GM12878 (cell line): ENCODE data around the gene RERGL. TPM values are rescaled to one million over a fixed set of nuclear protein-coding genes. Genes with fewer than 3 reads are reported as not detected.
"Not testable (repeated sequence)": the region's sequence is repeated elsewhere in the genome, so short reads cannot be mapped to it uniquely, and the experiment has no call there.

Experiments
- ATAC-seq: fragments of 200-7000 bp; cut with Tn5 transposase; 3 replicates; pipeline ENCODE4 v1.9.1; 2020; ENCODE audit warnings: mild to moderate bottlenecking, moderate library complexity
- BruUV-seq: library from RNA; stranded (reverse); fragments of 400-500 nt; replicated peaks from 2 replicates; lab custom pipeline; 2021; lab: Mats Ljungman, UMichigan
- CTCF ChIA-PET: fragments of 300-600 bp; sonication (Branson Sonifier 250); formaldehyde crosslinking; extraction: SDS; loops from one replicate; lab custom pipeline; 2021; ENCODE audit warnings: inconsistent platforms; lab: Yijun Ruan, JAX
- POLR2A ChIA-PET: fragments of 350-600 bp; formaldehyde crosslinking; extraction: SDS; loops from one replicate; lab custom pipeline; 2021; ENCODE audit warnings: inconsistent platforms; lab: Charles Lee
- RAD21 ChIA-PET: fragments of 300-600 bp; sonication (Branson Sonifier 250); formaldehyde crosslinking; loops from one replicate; lab custom pipeline; 2023; ENCODE audit warnings: antibody characterized with exemption; ENCODE audit not compliant: unreplicated experiment; lab: Charles Lee
- SMC1A ChIA-PET: fragments of 300-600 bp; sonication (Branson Sonifier 250); formaldehyde crosslinking; loops from one replicate; lab custom pipeline; 2023; ENCODE audit not compliant: unreplicated experiment, uncharacterized antibody; lab: Charles Lee
- DNase-seq: peaks from one replicate; pipeline ENCODE4 v3.0.0-alpha.2; 2011; ENCODE audit warnings: low read depth, low spot score
- FAIRE-seq: peaks from 3 replicates; lab custom pipeline; 2011; peaks lifted over from hg19 to GRCh38; lab: Jason Lieb, UNC
- H2AFZ ChIP-seq: 2 replicates; pipeline ENCODE4 v1.6.0; 2011; ENCODE audit warnings: low read depth, low read length, control low read depth; ENCODE audit not compliant: control insufficient read depth
- H3K27ac ChIP-seq: 2 replicates; pipeline ENCODE4 v1.5.1; 2011; ENCODE audit warnings: control low read depth; ENCODE audit not compliant: control insufficient read depth, insufficient read depth
- H3K27me3 ChIP-seq, 2 experiments: replicated peaks in 1 of 2; 2 replicates each; pipeline versions ENCODE4 v1.6.0 to v1.6.1; 2011; ENCODE audit warnings: low read length in 1 of 2; ENCODE audit not compliant: control insufficient read depth in 2 of 2, insufficient read depth in 2 of 2
- H3K36me3 ChIP-seq, 2 experiments: 2 replicates each; pipeline ENCODE4 v1.5.1; 2011; ENCODE audit warnings: low read length in 1 of 2; ENCODE audit not compliant: control insufficient read depth in 2 of 2, insufficient read depth in 2 of 2
- H3K4me1 ChIP-seq: 2 replicates; pipeline ENCODE4 v1.6.1; 2011; ENCODE audit warnings: mild to moderate bottlenecking, low read length, moderate library complexity, mixed read lengths; ENCODE audit not compliant: control insufficient read depth, insufficient read depth
- H3K4me2 ChIP-seq: 2 replicates; pipeline ENCODE4 v1.6.0; 2011; ENCODE audit warnings: control low read depth; ENCODE audit not compliant: control insufficient read depth, insufficient read depth
- H3K4me3 ChIP-seq: fragments of 200-600 bp; sonication (generic); 2 replicates; pipeline ENCODE4 v1.5.1; 2016
- H3K79me2 ChIP-seq: 2 replicates; pipeline ENCODE4 v1.6.0; 2011; ENCODE audit warnings: low read length; ENCODE audit not compliant: control insufficient read depth, insufficient read depth
- H3K9ac ChIP-seq: 2 replicates; pipeline ENCODE4 v1.8.0; 2011; ENCODE audit warnings: low read length, control low read depth, mixed read lengths; ENCODE audit not compliant: control insufficient read depth, insufficient read depth
- H3K9me3 ChIP-seq: replicated peaks from 3 replicates; pipeline ENCODE4 v1.5.1; 2011; ENCODE audit warnings: mild to moderate bottlenecking, low read length; ENCODE audit not compliant: control insufficient read depth, insufficient read depth
- H4K20me1 ChIP-seq: 2 replicates; pipeline ENCODE4 v1.6.0; 2011; ENCODE audit not compliant: control insufficient read depth, insufficient read depth
- ATF7 ChIP-seq: fragments of 450-650 bp; IDR thresholded peaks from 2 replicates; pipeline ENCODE4 v1.6.1; 2016; ENCODE audit warnings: low read depth, mild to moderate bottlenecking
- CHD1 ChIP-seq: IDR thresholded peaks from 2 replicates; pipeline ENCODE4 v1.6.1; 2012; ENCODE audit warnings: low read depth, low read length, improper control_type of control experiment
- E2F8 ChIP-seq: fragments of 450-650 bp; IDR thresholded peaks from 2 replicates; pipeline ENCODE4 v1.6.1; 2018; ENCODE audit warnings: mild to moderate bottlenecking, low read depth, moderate library complexity; ENCODE audit not compliant: partially characterized antibody
- MTA2 ChIP-seq: fragments of 450-650 bp; IDR thresholded peaks from 2 replicates; pipeline ENCODE4 v1.6.1; 2016; ENCODE audit warnings: low read depth, mild to moderate bottlenecking, moderate library complexity
- SUZ12 ChIP-seq: fragments of 200-600 bp; sonication (generic); IDR thresholded peaks from one replicate; pipeline ENCODE4 v1.6.1; 2018; ENCODE audit warnings: antibody characterized with exemption, mild to moderate bottlenecking; ENCODE audit not compliant: unreplicated experiment
- ZNF217 ChIP-seq: fragments of 450-650 bp; IDR thresholded peaks from 2 replicates; pipeline ENCODE4 v1.6.1; 2017; ENCODE audit warnings: antibody characterized with exemption, mild to moderate bottlenecking
- WGBS: methylation state at CpG from one replicate; pipeline ENCODE4 v1.1.6; 2016; ENCODE audit warnings: low lambda C conversion rate; ENCODE audit not compliant: insufficient replicate concordance, insufficient coverage; ENCODE audit errors: missing lambda C conversion rate; 5-methylcytosine and 5-hydroxymethylcytosine counted together
- in situ Hi-C: fragments of 300-500 bp; cut with MboI; formaldehyde crosslinking; loops from 9 replicates; pipeline ENCODE4 v1.14.3; 2018; ENCODE audit warnings: mixed read lengths
- intact Hi-C: fragments of 100-400 bp; cut with micrococcal nuclease; formaldehyde crosslinking; loops from one replicate; pipeline ENCODE4 v1.14.2; 2022; ENCODE audit not compliant: unreplicated experiment
- polyA plus RNA-seq, 11 experiments: library from polyadenylated mRNA; depleted of rRNA in 4 of 11; unstranded in 6 of 11; stranded (reverse) in 5 of 11; fragments of >200 nt; fragmentation: Nextera tagmentation in 4 of 11; fragmentation: Illumina TruSeq in 1 of 11; extraction: Ambion mirVana in 4 of 11; extraction: Trizol in 1 of 11; gene quantifications; 1 replicate in 1 of 11; 2 replicates in 10 of 11; pipeline versions ENCODE4 v1.2.1 to v1.2.3, GENCODE V29; 2011 to 2016; ENCODE audit warnings: inconsistent platforms in 2 of 11, missing spikeins in 2 of 11, low read depth in 1 of 11
- total RNA-seq, 4 experiments: library from RNA; depleted of rRNA in 3 of 4; stranded (reverse); fragments of >200 nt in 3 of 4; fragmentation: Illumina TruSeq in 1 of 4; extraction: Trizol in 1 of 4; gene quantifications; 2 replicates each; pipeline versions ENCODE4 v1.2.1 to v1.2.3, GENCODE V29; 2013 to 2021

Gene RERGL
- total and polyA plus RNA-seq, 10 of the 15 experiments (the other 5 are each of a cell fraction or from before 2014, with no cell fraction given), result 0.10 to 0.28 (median 0.14) TPM; not detected in 3

- TF ChIP-seq E2F8 (no peak), CHD1 (no peak)
Measured at GRCh38 chr12:18054925-18055619, 34.9 kb downstream of the RERGL start (continued).

GRCh38 chr12:18045446-18045992 is 44.5 kb downstream of the RERGL start:
- TF ChIP-seq E2F8, result no peak
- no peak for TF ChIP-seq ZNF217
- TF ChIP-seq ATF7, result peak; percentile 44
- no peak for TF ChIP-seq SUZ12
- no peak for TF ChIP-seq MTA2
- in situ Hi-C loops, result no loop called here
- Histone ChIP-seq H3K79me2 (no peaks in the 10 kb centered on the region), H3K4me1 (no peaks in the 10 kb centered on the region), H3K9me3 (no peaks in the 10 kb centered on the region), H3K27me3 (no peaks in the 10 kb centered on the region), H2AFZ (no peak overlapping the region), H3K27ac (no peak overlapping the region), H3K4me2 (no peak overlapping the region), H3K9ac (no peak overlapping the region), H3K36me3 (no peaks in the 10 kb centered on the region), H3K4me3 (no peak overlapping the region), H4K20me1 (no peaks in the 10 kb centered on the region)
- ChIA-PET POLR2A (no interaction called here), RAD21 (no interaction called here), SMC1A (no interaction called here), CTCF (no interaction called here)
- intact Hi-C loops, result no loop called here
- FAIRE-seq, result no peak
- ATAC-seq, result no peak
- BruUV-seq, result no TSS peak
- 39% methylated on average over 7 of the region's 7 CpGs for WGBS
- no peak for DNase-seq

GRCh38 chr12:18040060-18040742 is 49.8 kb downstream of the RERGL start:
- in situ Hi-C loops, CTCF ChIA-PET, intact Hi-C loops, H3K36me3 ChIP-seq, DNase-seq, H2AFZ ChIP-seq, H3K4me1 ChIP-seq, H3K4me2 ChIP-seq, POLR2A ChIA-PET, ATAC-seq, SMC1A ChIA-PET, RAD21 ChIA-PET, BruUV-seq, H4K20me1 ChIP-seq, H3K27me3 ChIP-seq, H3K9ac ChIP-seq, H3K79me2 ChIP-seq, H3K27ac ChIP-seq, FAIRE-seq, H3K9me3 ChIP-seq, H3K4me3 ChIP-seq: not testable (repeated sequence)
- WGBS, result 64% methylated on average over 26 of the region's 27 CpGs
